CD14-positive monocyte (primary cell): ENCODE measurements around the gene RBM19. TPM values are rescaled to one million over a fixed set of nuclear protein-coding genes. Genes with fewer than 3 reads are reported as not detected.
A peak's percentile ranks its signal among the peaks of the same experiment; 100 is the strongest.

ENCODE experiments used
- DNase-seq, 3 donors: peaks; one replicate each; pipeline ENCODE4 v3.0.0-alpha.2; 2011 to 2022
- H2AFZ ChIP-seq: 2 replicates; pipeline ENCODE4 v1.6.0; 2012; ENCODE audit warnings: mild to moderate bottlenecking, low read depth, low read length, inconsistent platforms; ENCODE audit not compliant: insufficient read depth, poor library complexity, severe bottlenecking
- H3K27ac ChIP-seq, 2 donors: 1 replicate in 1 of 2; 2 replicates in 1 of 2; pipeline ENCODE4 v1.5.1; 2012 to 2013; ENCODE audit warnings: low read length in 2 of 2, control low read depth in 1 of 2, inconsistent platforms in 1 of 2, low read depth in 1 of 2, mild to moderate bottlenecking in 1 of 2
- H3K27me3 ChIP-seq, 2 donors: one replicate each; pipeline versions ENCODE4 v1.6.0 to v1.6.1; 2011 to 2013; ENCODE audit warnings: low read length in 2 of 2; ENCODE audit not compliant: control insufficient read depth in 2 of 2, insufficient read depth in 2 of 2
- H3K36me3 ChIP-seq, 2 donors: replicated peaks in 1 of 2; 1 replicate in 1 of 2; 2 replicates in 1 of 2; pipeline versions ENCODE4 v1.5.1 to v1.6.1; 2012 to 2013; ENCODE audit warnings: low read length in 2 of 2, control low read depth in 1 of 2, inconsistent platforms in 1 of 2, mild to moderate bottlenecking in 1 of 2; ENCODE audit not compliant: insufficient read depth in 2 of 2, control insufficient read depth in 1 of 2
- H3K4me1 ChIP-seq, 2 donors: 1 replicate in 1 of 2; 2 replicates in 1 of 2; pipeline versions ENCODE4 v1.5.1 to v1.6.1; 2012 to 2013; ENCODE audit warnings: low read length in 2 of 2, control low read depth in 1 of 2, inconsistent platforms in 1 of 2, mild to moderate bottlenecking in 1 of 2, moderate library complexity in 1 of 2; ENCODE audit not compliant: insufficient read depth in 2 of 2, control insufficient read depth in 1 of 2
- H3K4me2 ChIP-seq: replicated peaks from 2 replicates; pipeline ENCODE3; 2012; ENCODE audit warnings: low read length, moderate library complexity, mild to moderate bottlenecking; ENCODE audit not compliant: poor library complexity, severe bottlenecking; ENCODE audit errors: extremely low read depth
- H3K4me3 ChIP-seq, 3 experiments: fragments of 200-600 bp in 1 of 3; sonication (generic) in 1 of 3; replicated peaks in 1 of 3; 1 replicate in 2 of 3; 2 replicates in 1 of 3; pipeline ENCODE4 v1.5.1; 2011 to 2013; ENCODE audit warnings: low read length in 3 of 3, mild to moderate bottlenecking in 3 of 3, control low read depth in 2 of 3, low read depth in 2 of 3, inconsistent platforms in 1 of 3, moderate library complexity in 1 of 3
- H3K79me2 ChIP-seq: 2 replicates; pipeline ENCODE4 v1.6.0; 2012; ENCODE audit warnings: mild to moderate bottlenecking, control low read depth, inconsistent platforms, low read length, moderate library complexity; ENCODE audit not compliant: insufficient read depth
- H3K9ac ChIP-seq: 2 replicates; pipeline ENCODE4 v1.6.0; 2017; ENCODE audit warnings: low read length, mild to moderate bottlenecking; ENCODE audit not compliant: insufficient read depth, poor library complexity, severe bottlenecking
- H3K9me3 ChIP-seq, 2 donors: replicated peaks in 1 of 2; 1 replicate in 1 of 2; 2 replicates in 1 of 2; pipeline versions ENCODE4 v1.5.1 to v1.6.1; 2012 to 2013; ENCODE audit warnings: low read length in 2 of 2, control low read depth in 1 of 2; ENCODE audit not compliant: control insufficient read depth in 1 of 2, insufficient read depth in 1 of 2
- H4K20me1 ChIP-seq: 2 replicates; pipeline ENCODE4 v1.6.0; 2012; ENCODE audit warnings: mild to moderate bottlenecking, low read length, control low read depth, moderate library complexity; ENCODE audit not compliant: insufficient read depth
- H3K27ac Mint-ChIP-seq, 7 donors: one replicate each; pipeline ENCODE4 v1.8.0; 2020; ENCODE audit warnings: mild to moderate bottlenecking in 7 of 7, mixed read lengths in 7 of 7, moderate library complexity in 6 of 7, inconsistent platforms in 2 of 7
- H3K27me3 Mint-ChIP-seq, 3 donors: one replicate each; pipeline ENCODE4 v1.8.0; 2021 to 2022; ENCODE audit warnings: low read depth in 3 of 3, mild to moderate bottlenecking in 3 of 3, mixed read lengths in 3 of 3, moderate library complexity in 3 of 3, inconsistent platforms in 1 of 3
- H3K36me3 Mint-ChIP-seq, 2 donors: one replicate each; pipeline ENCODE4 v1.8.0; 2020; ENCODE audit warnings: mixed read lengths in 2 of 2, inconsistent platforms in 1 of 2, mild to moderate bottlenecking in 1 of 2
- H3K4me1 Mint-ChIP-seq: one replicate; pipeline ENCODE4 v1.8.0; 2020; ENCODE audit warnings: mild to moderate bottlenecking, mixed read lengths
- H3K4me3 Mint-ChIP-seq, 2 donors: one replicate each; pipeline ENCODE4 v1.8.0; 2020; ENCODE audit warnings: mild to moderate bottlenecking in 2 of 2, mixed read lengths in 2 of 2, moderate library complexity in 1 of 2
- H3K9me3 Mint-ChIP-seq, 7 donors: one replicate each; pipeline ENCODE4 v1.8.0; 2020 to 2022; ENCODE audit warnings: mixed read lengths in 7 of 7, mild to moderate bottlenecking in 6 of 7, moderate library complexity in 6 of 7, inconsistent platforms in 2 of 7
- CTCF ChIP-seq: fragments of 200-600 bp; IDR thresholded peaks from one replicate; pipeline ENCODE4 v1.8.0; 2022; ENCODE audit warnings: antibody characterized with exemption, mild to moderate bottlenecking
- WGBS: methylation state at CpG from one replicate; pipeline ENCODE4 v1.1.5; 2013; ENCODE audit warnings: missing lambda C conversion rate; ENCODE audit not compliant: insufficient coverage; 5-methylcytosine and 5-hydroxymethylcytosine counted together
- intact Hi-C, 2 donors: fragments of 100-400 bp; cut with micrococcal nuclease; formaldehyde crosslinking; loops; one replicate each; pipeline versions ENCODE4 v1.15.0 to v1.15.1; 2023
- polyA plus RNA-seq, 3 donors: library from polyadenylated mRNA; depleted of rRNA in 1 of 3; unstranded in 2 of 3; stranded (reverse) in 1 of 3; fragments of 300-500 nt in 2 of 3; fragments of >200 nt in 1 of 3; fragmentation: Illumina TruSeq in 2 of 3; gene quantifications; 1 replicate in 2 of 3; 2 replicates in 1 of 3; pipeline ENCODE4 v1.2.3, GENCODE V29; 2012 to 2021

RBM19 gene
- polyA plus RNA-seq, 3 donors, result 2.1 to 30.4 (median 2.2) TPM

- Histone ChIP-seq H3K4me3 (no peak overlapping the region), H2AFZ (no peak overlapping the region), H3K9ac (no peak overlapping the region), H3K9me3 (no peaks in the 10 kb centered on the region), H3K36me3 (peaks cover 5 to 13% of the 10 kb centered on the region in 2 donors), H3K27me3 (no peaks in the 10 kb centered on the region), H3K4me2 (no peak overlapping the region), H3K4me1 (no peaks in the 10 kb centered on the region), H4K20me1 (no peaks in the 10 kb centered on the region), H3K27ac (no peak overlapping the region), H3K79me2 (no peaks in the 10 kb centered on the region)
- peaks cover 12 to 16% of the 10 kb centered on the region in 2 donors for H3K36me3 Mint-ChIP-seq
- no peak for DNase-seq
- no peaks in the 10 kb centered on the region for H3K4me1 Mint-ChIP-seq
- 95% methylated on average over 8 of the region's 8 CpGs for WGBS
- peaks cover 0 to 1% (median 0%) of the 10 kb centered on the region in 7 donors for H3K9me3 Mint-ChIP-seq
- peak overlapping the region in 1 of 7 donors; percentile 58 for H3K27ac Mint-ChIP-seq
- intact Hi-C loops, result no loop called here
- H3K27me3 Mint-ChIP-seq, result no peaks in the 10 kb centered on the region
- no peak overlapping the region for H3K4me3 Mint-ChIP-seq
- no peak for TF ChIP-seq CTCF
Measured at GRCh38 chr12:113820842-113821241, 145.3 kb downstream of the RBM19 start.

- Histone ChIP-seq H3K27ac (no peak overlapping the region), H3K4me2 (no peak overlapping the region), H3K27me3 (no peaks in the 10 kb centered on the region), H4K20me1 (no peaks in the 10 kb centered on the region), H3K4me1 (no peaks in the 10 kb centered on the region), H3K9me3 (no peaks in the 10 kb centered on the region), H3K79me2 (no peaks in the 10 kb centered on the region), H3K9ac (no peak overlapping the region), H3K36me3 (peaks cover 5 to 13% of the 10 kb centered on the region in 2 donors), H2AFZ (no peak overlapping the region), H3K4me3 (no peak overlapping the region)
- Mint-ChIP-seq H3K9me3 (peaks cover 0 to 1% (median 0%) of the 10 kb centered on the region in 7 donors), H3K36me3 (peaks cover 12 to 19% of the 10 kb centered on the region in 2 donors), H3K27ac (no peak overlapping the region), H3K27me3 (no peaks in the 10 kb centered on the region), H3K4me3 (no peak overlapping the region), H3K4me1 (no peaks in the 10 kb centered on the region)
- intact Hi-C loops, result no loop called here
- TF ChIP-seq CTCF, result no peak
- 96% methylated on average over 15 of the region's 15 CpGs for WGBS
- no peak for DNase-seq
Measured at GRCh38 chr12:113820309-113820708, 145.8 kb downstream of the RBM19 start.
